SK-N-SH (cell line): ENCODE measurements around the gene GTF2I. TPM values are rescaled to one million over a fixed set of nuclear protein-coding genes. Genes with fewer than 3 reads are reported as not detected.

Experiments
- CTCF ChIA-PET: fragments of 300-600, 350-600 bp; formaldehyde crosslinking; extraction: SDS; loops from one replicate; lab custom pipeline; 2021; lab: Yijun Ruan, JAX
- POLR2A ChIA-PET: fragments of 350-600 bp; sonication (Branson Sonifier 250); formaldehyde crosslinking; extraction: SDS; loops from one replicate; lab custom pipeline; 2020; ENCODE audit warnings: antibody characterized with exemption, inconsistent platforms; lab: Yijun Ruan, JAX
- DNase-seq: peaks from one replicate; pipeline ENCODE4 v3.0.0; 2012
- H2AFZ ChIP-seq: fragments of 200-600 bp; sonication (generic); 2 replicates; pipeline ENCODE4 v1.8.1; 2016; ENCODE audit warnings: antibody characterized with exemption, mild to moderate bottlenecking, low read depth
- H3F3A ChIP-seq: fragments of 200-600 bp; sonication (generic); replicated peaks from 2 replicates; pipeline ENCODE3; 2016; ENCODE audit warnings: antibody characterized with exemption, mild to moderate bottlenecking; ENCODE audit not compliant: insufficient read depth
- H3K27ac ChIP-seq, 2 experiments: fragments of 200-500 bp in 1 of 2; fragments of 200-600 bp in 1 of 2; sonication (Bioruptor generic) in 1 of 2; sonication (generic), shearing (Covaris generic) in 1 of 2; 2 replicates each; pipeline versions ENCODE4 v1.5.1 to v1.6.1; 2014 to 2016; ENCODE audit warnings: low read depth in 2 of 2, inconsistent platforms in 1 of 2, low read length in 1 of 2, mild to moderate bottlenecking in 1 of 2, mixed read lengths in 1 of 2
- H3K27me3 ChIP-seq: fragments of 200-600 bp; sonication (generic), shearing (Covaris generic); 2 replicates; pipeline ENCODE4 v1.6.1; 2016; ENCODE audit warnings: mixed run types; ENCODE audit not compliant: insufficient read depth
- H3K36me3 ChIP-seq, 2 experiments: fragments of 200-500 bp in 1 of 2; fragments of 200-600 bp in 1 of 2; sonication (Bioruptor generic) in 1 of 2; sonication (generic) in 1 of 2; replicated peaks in 1 of 2; 2 replicates each; pipeline versions ENCODE3 to v1.5.1; 2014 to 2016; ENCODE audit warnings: low read length in 1 of 2, mild to moderate bottlenecking in 1 of 2; ENCODE audit not compliant: insufficient read depth in 2 of 2, control insufficient read depth in 1 of 2
- H3K4me1 ChIP-seq, 2 experiments: fragments of 200-500 bp in 1 of 2; fragments of 200-600 bp in 1 of 2; sonication (Bioruptor generic) in 1 of 2; sonication (generic), shearing (Covaris generic) in 1 of 2; 2 replicates each; pipeline versions ENCODE4 v1.5.1 to v1.6.1; 2014 to 2016; ENCODE audit warnings: low read depth in 1 of 2, low read length in 1 of 2, mixed run types in 1 of 2; ENCODE audit not compliant: insufficient read depth in 2 of 2, control insufficient read depth in 1 of 2
- H3K4me2 ChIP-seq: fragments of 200-600 bp; sonication (generic), shearing (Covaris generic); 2 replicates; pipeline ENCODE4 v1.6.1; 2017; ENCODE audit warnings: mixed run types
- H3K4me3 ChIP-seq, 2 experiments: fragments of 200-500 bp in 1 of 2; fragments of 200-600 bp in 1 of 2; sonication (Bioruptor generic) in 1 of 2; sonication (generic), shearing (Covaris generic) in 1 of 2; 2 replicates each; pipeline versions ENCODE4 v1.5.1 to v1.8.1; 2014 to 2016; ENCODE audit warnings: low read depth in 2 of 2, inconsistent platforms in 1 of 2, low read length in 1 of 2, mild to moderate bottlenecking in 1 of 2, mixed read lengths in 1 of 2, moderate library complexity in 1 of 2
- H3K79me2 ChIP-seq: fragments of 200-600 bp; sonication (generic); 2 replicates; pipeline ENCODE4 v1.8.1; 2017; ENCODE audit warnings: mild to moderate bottlenecking; ENCODE audit not compliant: insufficient read depth
- H3K9ac ChIP-seq: fragments of 200-600 bp; sonication (generic); 2 replicates; pipeline ENCODE4 v1.6.1; 2017; ENCODE audit warnings: mixed run types
- H3K9me2 ChIP-seq: fragments of 200-600 bp; sonication (generic); 2 replicates; pipeline ENCODE4 v1.6.1; 2017; ENCODE audit warnings: mixed run types
- H3K9me3 ChIP-seq: fragments of 200-600 bp; sonication (generic); 2 replicates; pipeline ENCODE4 v1.6.1; 2017; ENCODE audit warnings: mixed run types, mild to moderate bottlenecking, moderate library complexity
- H4K20me1 ChIP-seq: fragments of 200-600 bp; sonication (generic); 2 replicates; pipeline ENCODE4 v1.6.1; 2017; ENCODE audit warnings: mild to moderate bottlenecking, mixed run types; ENCODE audit not compliant: insufficient read depth
- ELF1 ChIP-seq: IDR thresholded peaks from 2 replicates; pipeline ENCODE4 v1.4.0; 2012
- EP300 ChIP-seq, 2 experiments: IDR thresholded peaks; 2 replicates each; pipeline versions ENCODE4 v1.4.0 to v1.6.1; 2012; ENCODE audit warnings: borderline replicate concordance in 1 of 2, low read depth in 1 of 2, low read length in 1 of 2
- FOSL2 ChIP-seq: IDR thresholded peaks from 2 replicates; pipeline ENCODE4 v1.4.0; 2012; ENCODE audit warnings: low read depth, mild to moderate bottlenecking, moderate library complexity, borderline replicate concordance
- FOXJ3 ChIP-seq: sonication (generic); formaldehyde crosslinking; IDR thresholded peaks from 2 replicates; pipeline ENCODE4 v1.5.1; 2020; ENCODE audit warnings: mild to moderate bottlenecking, missing genetic modification reagents
- GABPA ChIP-seq: IDR thresholded peaks from 2 replicates; pipeline ENCODE4 v1.4.0; 2012; ENCODE audit warnings: low read depth, mild to moderate bottlenecking
- JUND ChIP-seq: IDR thresholded peaks from 2 replicates; pipeline ENCODE4 v1.4.0; 2012
- MAX ChIP-seq: IDR thresholded peaks from 2 replicates; pipeline ENCODE4 v1.4.0; 2012; ENCODE audit warnings: low read depth
- MEF2A ChIP-seq: IDR thresholded peaks from 2 replicates; pipeline ENCODE4 v1.4.0; 2012; ENCODE audit warnings: low read depth, borderline replicate concordance
- MXI1 ChIP-seq: IDR thresholded peaks from 2 replicates; pipeline ENCODE4 v1.6.1; 2012; ENCODE audit warnings: mild to moderate bottlenecking, low read depth, low read length, improper control_type of control experiment
- NFIC ChIP-seq: IDR thresholded peaks from 2 replicates; pipeline ENCODE4 v1.4.0; 2012; ENCODE audit warnings: borderline replicate concordance
- RAD21 ChIP-seq: IDR thresholded peaks from 2 replicates; pipeline ENCODE4 v1.6.1; 2012; ENCODE audit warnings: mild to moderate bottlenecking, low read length
- RFX5 ChIP-seq: IDR thresholded peaks from 2 replicates; pipeline ENCODE4 v1.6.1; 2012; ENCODE audit warnings: mild to moderate bottlenecking, improper control_type of control experiment, low read length
- TCF12 ChIP-seq: IDR thresholded peaks from 2 replicates; pipeline ENCODE4 v1.4.0; 2012
- USF1 ChIP-seq: IDR thresholded peaks from 2 replicates; pipeline ENCODE4 v1.4.0; 2012; ENCODE audit warnings: low read depth, borderline replicate concordance
- WGBS: methylation state at CpG from one replicate; pipeline ENCODE4 v1.1.6; 2017; ENCODE audit warnings: low lambda C conversion rate; 5-methylcytosine and 5-hydroxymethylcytosine counted together
- polyA plus RNA-seq, 3 experiments: library from polyadenylated mRNA; depleted of rRNA; stranded (reverse); fragments of >200 nt; gene quantifications; 2 replicates each; pipeline ENCODE4 v1.2.3, GENCODE V29; 2012
- TF ChIP-seq, protein P1 (sequence below): IDR thresholded peaks from 2 replicates; pipeline ENCODE4 v1.6.1; 2012; ENCODE audit warnings: mild to moderate bottlenecking, low read depth, low read length, moderate library complexity
- TF ChIP-seq, protein P2 (sequence below): fragments of 200-600 bp; sonication (generic); IDR thresholded peaks from 2 replicates; pipeline ENCODE4 v1.6.1; 2017; ENCODE audit warnings: antibody characterized with exemption, mild to moderate bottlenecking, moderate library complexity
- TF ChIP-seq, protein P3 (sequence below): IDR thresholded peaks from 2 replicates; pipeline ENCODE4; 2012
- TF ChIP-seq, protein P4 (sequence below): IDR thresholded peaks from 2 replicates; pipeline ENCODE4 v1.4.0; 2012; ENCODE audit warnings: low read depth, borderline replicate concordance

The GTF2I gene
- polyA plus RNA-seq, 1 of the 3 experiments (the other 2 are of a cell fraction) = 90.5 TPM

GRCh38 chr7:74619235-74619860, 38.2 kb upstream of the GTF2I start:
- H3K4me1 ChIP-seq = peaks cover 0 to 8% of the 10 kb centered on the region in 2 experiments; a peak in 1 of 4 replicates
- H3K9ac ChIP-seq = no peak overlapping the region
- no peaks in the 10 kb centered on the region for H3K9me3 ChIP-seq
- DNase-seq = no peak
- POLR2A ChIA-PET = no interaction called here
- H3K27ac ChIP-seq = no peak overlapping the region
- no peak overlapping the region for H2AFZ ChIP-seq
- CTCF ChIA-PET = interaction anchor here (1.0 to 1.4 kb wide), 6 partner anchors 8 to 218 kb away, joined by 3 to 5 read pairs (median 4); no protein-coding TSS in a partner anchor
- no peak overlapping the region for H3K4me2 ChIP-seq
- no peaks in the 10 kb centered on the region for H3K79me2 ChIP-seq
- WGBS = 91% methylated on average over 14 of the region's 14 CpGs
- no peak for TF ChIP-seq EP300 (IDR thresholded peaks at IDR 0.05; ENCODE audit: borderline replicate concordance in 1 of 2, low read depth in 1 of 2, low read length in 1 of 2)
- no peak for TF ChIP-seq TCF12
- TF ChIP-seq, protein P1, sequence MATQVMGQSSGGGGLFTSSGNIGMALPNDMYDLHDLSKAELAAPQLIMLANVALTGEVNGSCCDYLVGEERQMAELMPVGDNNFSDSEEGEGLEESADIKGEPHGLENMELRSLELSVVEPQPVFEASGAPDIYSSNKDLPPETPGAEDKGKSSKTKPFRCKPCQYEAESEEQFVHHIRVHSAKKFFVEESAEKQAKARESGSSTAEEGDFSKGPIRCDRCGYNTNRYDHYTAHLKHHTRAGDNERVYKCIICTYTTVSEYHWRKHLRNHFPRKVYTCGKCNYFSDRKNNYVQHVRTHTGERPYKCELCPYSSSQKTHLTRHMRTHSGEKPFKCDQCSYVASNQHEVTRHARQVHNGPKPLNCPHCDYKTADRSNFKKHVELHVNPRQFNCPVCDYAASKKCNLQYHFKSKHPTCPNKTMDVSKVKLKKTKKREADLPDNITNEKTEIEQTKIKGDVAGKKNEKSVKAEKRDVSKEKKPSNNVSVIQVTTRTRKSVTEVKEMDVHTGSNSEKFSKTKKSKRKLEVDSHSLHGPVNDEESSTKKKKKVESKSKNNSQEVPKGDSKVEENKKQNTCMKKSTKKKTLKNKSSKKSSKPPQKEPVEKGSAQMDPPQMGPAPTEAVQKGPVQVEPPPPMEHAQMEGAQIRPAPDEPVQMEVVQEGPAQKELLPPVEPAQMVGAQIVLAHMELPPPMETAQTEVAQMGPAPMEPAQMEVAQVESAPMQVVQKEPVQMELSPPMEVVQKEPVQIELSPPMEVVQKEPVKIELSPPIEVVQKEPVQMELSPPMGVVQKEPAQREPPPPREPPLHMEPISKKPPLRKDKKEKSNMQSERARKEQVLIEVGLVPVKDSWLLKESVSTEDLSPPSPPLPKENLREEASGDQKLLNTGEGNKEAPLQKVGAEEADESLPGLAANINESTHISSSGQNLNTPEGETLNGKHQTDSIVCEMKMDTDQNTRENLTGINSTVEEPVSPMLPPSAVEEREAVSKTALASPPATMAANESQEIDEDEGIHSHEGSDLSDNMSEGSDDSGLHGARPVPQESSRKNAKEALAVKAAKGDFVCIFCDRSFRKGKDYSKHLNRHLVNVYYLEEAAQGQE = no peak
- no peak for TF ChIP-seq RFX5
- TF ChIP-seq FOSL2 = no peak
- TF ChIP-seq JUND = no peak
- TF ChIP-seq GABPA = no peak
- TF ChIP-seq NFIC = no peak
- TF ChIP-seq ELF1 = no peak
- TF ChIP-seq, protein P2, sequence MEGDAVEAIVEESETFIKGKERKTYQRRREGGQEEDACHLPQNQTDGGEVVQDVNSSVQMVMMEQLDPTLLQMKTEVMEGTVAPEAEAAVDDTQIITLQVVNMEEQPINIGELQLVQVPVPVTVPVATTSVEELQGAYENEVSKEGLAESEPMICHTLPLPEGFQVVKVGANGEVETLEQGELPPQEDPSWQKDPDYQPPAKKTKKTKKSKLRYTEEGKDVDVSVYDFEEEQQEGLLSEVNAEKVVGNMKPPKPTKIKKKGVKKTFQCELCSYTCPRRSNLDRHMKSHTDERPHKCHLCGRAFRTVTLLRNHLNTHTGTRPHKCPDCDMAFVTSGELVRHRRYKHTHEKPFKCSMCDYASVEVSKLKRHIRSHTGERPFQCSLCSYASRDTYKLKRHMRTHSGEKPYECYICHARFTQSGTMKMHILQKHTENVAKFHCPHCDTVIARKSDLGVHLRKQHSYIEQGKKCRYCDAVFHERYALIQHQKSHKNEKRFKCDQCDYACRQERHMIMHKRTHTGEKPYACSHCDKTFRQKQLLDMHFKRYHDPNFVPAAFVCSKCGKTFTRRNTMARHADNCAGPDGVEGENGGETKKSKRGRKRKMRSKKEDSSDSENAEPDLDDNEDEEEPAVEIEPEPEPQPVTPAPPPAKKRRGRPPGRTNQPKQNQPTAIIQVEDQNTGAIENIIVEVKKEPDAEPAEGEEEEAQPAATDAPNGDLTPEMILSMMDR = no peak
- TF ChIP-seq, protein P3, sequence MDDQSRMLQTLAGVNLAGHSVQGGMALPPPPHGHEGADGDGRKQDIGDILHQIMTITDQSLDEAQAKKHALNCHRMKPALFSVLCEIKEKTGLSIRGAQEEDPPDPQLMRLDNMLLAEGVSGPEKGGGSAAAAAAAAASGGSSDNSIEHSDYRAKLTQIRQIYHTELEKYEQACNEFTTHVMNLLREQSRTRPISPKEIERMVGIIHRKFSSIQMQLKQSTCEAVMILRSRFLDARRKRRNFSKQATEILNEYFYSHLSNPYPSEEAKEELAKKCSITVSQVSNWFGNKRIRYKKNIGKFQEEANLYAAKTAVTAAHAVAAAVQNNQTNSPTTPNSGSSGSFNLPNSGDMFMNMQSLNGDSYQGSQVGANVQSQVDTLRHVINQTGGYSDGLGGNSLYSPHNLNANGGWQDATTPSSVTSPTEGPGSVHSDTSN = no peak
- no peak for TF ChIP-seq MEF2A
- TF ChIP-seq RAD21 = no peak
- TF ChIP-seq, protein P4, sequence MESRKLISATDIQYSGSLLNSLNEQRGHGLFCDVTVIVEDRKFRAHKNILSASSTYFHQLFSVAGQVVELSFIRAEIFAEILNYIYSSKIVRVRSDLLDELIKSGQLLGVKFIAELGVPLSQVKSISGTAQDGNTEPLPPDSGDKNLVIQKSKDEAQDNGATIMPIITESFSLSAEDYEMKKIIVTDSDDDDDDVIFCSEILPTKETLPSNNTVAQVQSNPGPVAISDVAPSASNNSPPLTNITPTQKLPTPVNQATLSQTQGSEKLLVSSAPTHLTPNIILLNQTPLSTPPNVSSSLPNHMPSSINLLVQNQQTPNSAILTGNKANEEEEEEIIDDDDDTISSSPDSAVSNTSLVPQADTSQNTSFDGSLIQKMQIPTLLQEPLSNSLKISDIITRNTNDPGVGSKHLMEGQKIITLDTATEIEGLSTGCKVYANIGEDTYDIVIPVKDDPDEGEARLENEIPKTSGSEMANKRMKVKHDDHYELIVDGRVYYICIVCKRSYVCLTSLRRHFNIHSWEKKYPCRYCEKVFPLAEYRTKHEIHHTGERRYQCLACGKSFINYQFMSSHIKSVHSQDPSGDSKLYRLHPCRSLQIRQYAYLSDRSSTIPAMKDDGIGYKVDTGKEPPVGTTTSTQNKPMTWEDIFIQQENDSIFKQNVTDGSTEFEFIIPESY = no peak
- no peak for TF ChIP-seq USF1
- TF ChIP-seq MAX = no peak
- TF ChIP-seq FOXJ3 (CRISPR knock-in tag) = no peak
- no peak for TF ChIP-seq MXI1
- TF ChIP-seq, all 33 proteins: peak for 0
- Histone ChIP-seq H3F3A (peaks cover 13% of the 10 kb centered on the region), H3K27me3 (no peaks in the 10 kb centered on the region), H3K36me3 (no peaks in the 10 kb centered on the region), H3K9me2 (no peaks in the 10 kb centered on the region), H3K4me3 (no peak overlapping the region), H4K20me1 (no peaks in the 10 kb centered on the region)
